Esophagus squamous epithelium (tissue), 5 donors: ENCODE measurements around the gene TRABD2B. TPM values are rescaled to one million over a fixed set of nuclear protein-coding genes. Genes with fewer than 3 reads are reported as not detected.

Source experiments
- DNase-seq: peaks from one replicate; lab custom pipeline; 2025; lab: John Stamatoyannopoulos, UW
- H3K27ac ChIP-seq, 4 donors: fragments of 200-600 bp; sonication (generic); one replicate each; pipeline ENCODE4 v1.5.1; 2016 to 2019; ENCODE audit warnings: mild to moderate bottlenecking in 1 of 4
- H3K27me3 ChIP-seq, 4 donors: fragments of 200-600 bp; sonication (generic); 1 replicate in 3 of 4; 2 replicates in 1 of 4; pipeline versions ENCODE4 v1.5.1 to v1.6.0; 2017 to 2021; ENCODE audit warnings: antibody characterized with exemption in 1 of 4
- H3K36me3 ChIP-seq, 3 donors: fragments of 200-600 bp; sonication (generic); one replicate each; pipeline ENCODE4 v1.5.1; 2016 to 2019
- H3K4me1 ChIP-seq, 3 donors: fragments of 200-600 bp; sonication (generic); one replicate each; pipeline ENCODE4 v1.5.1; 2017 to 2019
- H3K4me3 ChIP-seq, 4 donors: fragments of 200-600 bp; sonication (generic); 1 replicate in 3 of 4; 2 replicates in 1 of 4; pipeline ENCODE4 v1.5.1; 2016 to 2019; ENCODE audit warnings: mild to moderate bottlenecking in 2 of 4, moderate library complexity in 1 of 4
- H3K9me3 ChIP-seq, 3 donors: fragments of 200-600 bp; sonication (generic); one replicate each; pipeline ENCODE4 v1.5.1; 2016 to 2019
- POLR2A ChIP-seq, 4 donors: fragments of 450-650 bp; IDR thresholded peaks; one replicate each; pipeline ENCODE4 v1.6.1; 2017; ENCODE audit warnings: antibody characterized with exemption in 4 of 4, mild to moderate bottlenecking in 4 of 4, moderate library complexity in 3 of 4
- WGBS, 2 donors: methylation state at CpG; one replicate each; pipeline ENCODE4 v1.1.5; 2018; 5-methylcytosine and 5-hydroxymethylcytosine counted together
- intact Hi-C: fragments of 100-400 bp; cut with DNase I; formaldehyde crosslinking; loops from one replicate; pipeline ENCODE4 v1.15.0; 2022
- total RNA-seq, 4 donors: library from RNA; depleted of rRNA; stranded (reverse); fragments of >200 nt; gene quantifications; one replicate each; pipeline ENCODE4 v1.1.0, GENCODE V29; 2016
- TF ChIP-seq, protein P1 (sequence below), 6 experiments: fragments of 450-650 bp in 4 of 6; fragments of 200-600 bp in 2 of 6; sonication (generic) in 2 of 6; IDR thresholded peaks; one replicate each; pipeline ENCODE4 v1.5.1; 2016 to 2019; ENCODE audit warnings: antibody characterized with exemption in 6 of 6, mild to moderate bottlenecking in 4 of 6, moderate library complexity in 4 of 6
- donor health status: DM: yes; HTN: yes; CAD: no.

Gene TRABD2B
- total RNA-seq, 4 donors from 2014 or later, result 0.26 to 1.7 (median 0.50) TPM

DNA sequence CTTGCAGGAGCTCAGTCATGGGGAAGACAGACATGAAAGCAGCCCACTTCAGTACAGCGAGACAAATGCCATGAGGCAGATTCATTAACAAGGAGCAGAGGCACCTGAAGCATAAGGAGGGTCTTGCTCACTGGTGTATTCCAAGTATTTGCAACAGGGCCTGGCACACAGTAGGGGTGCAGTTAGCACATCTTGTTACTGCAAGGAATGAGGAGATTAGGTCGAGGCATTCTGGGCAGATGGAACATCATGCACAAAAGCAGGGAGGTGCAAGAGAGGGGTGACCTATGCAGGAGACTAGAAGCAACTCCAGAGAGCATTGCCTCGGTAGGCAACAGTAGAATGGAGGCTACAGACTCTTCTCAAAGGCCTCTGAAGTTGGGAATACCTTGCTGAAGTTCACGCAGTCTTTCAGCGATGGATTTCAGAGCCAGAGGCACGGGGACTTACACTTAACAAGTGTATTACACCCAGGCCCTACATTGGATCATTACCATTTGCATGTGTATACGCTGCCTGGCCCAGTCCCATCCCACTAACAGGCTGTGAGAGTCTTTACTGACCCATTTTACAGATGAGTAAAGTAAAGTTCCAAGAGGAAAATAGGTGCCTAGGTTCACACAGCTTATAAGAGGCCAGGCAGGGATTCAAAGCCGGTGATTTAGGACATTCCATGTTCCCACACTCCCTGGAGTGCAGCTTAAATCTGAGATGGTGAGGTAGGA lies 82.1 kb downstream of the TRABD2B start:
- Histone ChIP-seq H3K36me3 (no peaks in the 10 kb centered on the region), H3K4me3 (no peak overlapping the region), H3K27me3 (peaks cover 0 to 20% (median 0%) of the 10 kb centered on the region in 4 donors), H3K27ac (no peak overlapping the region), H3K4me1 (peaks cover 4 to 34% (median 9%) of the 10 kb centered on the region in 3 donors), H3K9me3 (no peaks in the 10 kb centered on the region)
- WGBS, 2 donors, result 84 to 90% methylated on average over 7 to 8 of the region's 8 CpGs
- DNase-seq, result no peak
- intact Hi-C loops, result no loop called here
- no peak for TF ChIP-seq POLR2A (IDR thresholded peaks at IDR 0.05)
- TF ChIP-seq, protein P1, sequence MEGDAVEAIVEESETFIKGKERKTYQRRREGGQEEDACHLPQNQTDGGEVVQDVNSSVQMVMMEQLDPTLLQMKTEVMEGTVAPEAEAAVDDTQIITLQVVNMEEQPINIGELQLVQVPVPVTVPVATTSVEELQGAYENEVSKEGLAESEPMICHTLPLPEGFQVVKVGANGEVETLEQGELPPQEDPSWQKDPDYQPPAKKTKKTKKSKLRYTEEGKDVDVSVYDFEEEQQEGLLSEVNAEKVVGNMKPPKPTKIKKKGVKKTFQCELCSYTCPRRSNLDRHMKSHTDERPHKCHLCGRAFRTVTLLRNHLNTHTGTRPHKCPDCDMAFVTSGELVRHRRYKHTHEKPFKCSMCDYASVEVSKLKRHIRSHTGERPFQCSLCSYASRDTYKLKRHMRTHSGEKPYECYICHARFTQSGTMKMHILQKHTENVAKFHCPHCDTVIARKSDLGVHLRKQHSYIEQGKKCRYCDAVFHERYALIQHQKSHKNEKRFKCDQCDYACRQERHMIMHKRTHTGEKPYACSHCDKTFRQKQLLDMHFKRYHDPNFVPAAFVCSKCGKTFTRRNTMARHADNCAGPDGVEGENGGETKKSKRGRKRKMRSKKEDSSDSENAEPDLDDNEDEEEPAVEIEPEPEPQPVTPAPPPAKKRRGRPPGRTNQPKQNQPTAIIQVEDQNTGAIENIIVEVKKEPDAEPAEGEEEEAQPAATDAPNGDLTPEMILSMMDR (IDR thresholded peaks at IDR 0.05), result no peak

DNA sequence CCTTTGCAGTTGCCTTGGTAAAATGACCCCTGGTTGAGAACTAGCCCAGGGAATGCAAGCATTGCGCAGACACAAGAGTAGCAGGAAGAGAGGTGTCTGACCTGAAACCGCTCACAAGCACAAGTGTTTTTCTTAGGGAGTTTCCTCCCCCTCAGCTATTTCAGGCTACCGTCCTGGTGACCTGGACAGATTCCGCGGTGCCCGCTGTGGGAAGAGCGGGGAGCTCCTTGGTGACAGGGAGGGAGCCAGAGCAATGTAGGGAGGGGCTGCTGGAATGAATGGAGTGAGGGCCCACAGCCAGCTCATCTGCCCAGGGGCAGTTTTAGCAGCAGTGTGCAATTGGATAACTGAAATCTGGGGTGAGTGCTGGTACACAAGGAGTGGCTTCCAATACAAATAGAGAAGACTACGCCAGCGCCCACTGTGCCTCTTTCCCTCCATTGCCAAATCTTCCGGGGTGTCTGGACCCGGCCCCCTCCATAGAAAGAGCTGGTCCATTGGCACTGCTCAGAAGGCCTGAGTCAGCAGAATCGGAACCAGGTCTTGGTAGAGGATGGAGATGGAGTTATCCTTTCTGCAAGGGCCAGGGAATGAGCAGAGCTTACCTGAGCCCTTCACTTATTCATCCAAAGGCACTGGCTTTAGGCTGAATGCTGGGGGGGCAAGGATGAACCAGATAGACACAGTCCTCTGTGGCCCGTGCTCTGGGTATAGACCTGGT lies 82.8 kb downstream of the TRABD2B start:
- Histone ChIP-seq H3K27me3 (peaks cover 0 to 19% (median 0%) of the 10 kb centered on the region in 4 donors), H3K4me3 (no peak overlapping the region), H3K4me1 (peaks cover 4 to 32% (median 9%) of the 10 kb centered on the region in 3 donors), H3K9me3 (no peaks in the 10 kb centered on the region), H3K36me3 (no peaks in the 10 kb centered on the region), H3K27ac (no peak overlapping the region)
- TF ChIP-seq, protein P1 (IDR thresholded peaks at IDR 0.05), result no peak
- TF ChIP-seq POLR2A (IDR thresholded peaks at IDR 0.05), result no peak
- no peak for DNase-seq
- intact Hi-C loops, result no loop called here
- 54 to 64% methylated on average over 8 to 12 of the region's 13 CpGs for WGBS, 2 donors

DNA sequence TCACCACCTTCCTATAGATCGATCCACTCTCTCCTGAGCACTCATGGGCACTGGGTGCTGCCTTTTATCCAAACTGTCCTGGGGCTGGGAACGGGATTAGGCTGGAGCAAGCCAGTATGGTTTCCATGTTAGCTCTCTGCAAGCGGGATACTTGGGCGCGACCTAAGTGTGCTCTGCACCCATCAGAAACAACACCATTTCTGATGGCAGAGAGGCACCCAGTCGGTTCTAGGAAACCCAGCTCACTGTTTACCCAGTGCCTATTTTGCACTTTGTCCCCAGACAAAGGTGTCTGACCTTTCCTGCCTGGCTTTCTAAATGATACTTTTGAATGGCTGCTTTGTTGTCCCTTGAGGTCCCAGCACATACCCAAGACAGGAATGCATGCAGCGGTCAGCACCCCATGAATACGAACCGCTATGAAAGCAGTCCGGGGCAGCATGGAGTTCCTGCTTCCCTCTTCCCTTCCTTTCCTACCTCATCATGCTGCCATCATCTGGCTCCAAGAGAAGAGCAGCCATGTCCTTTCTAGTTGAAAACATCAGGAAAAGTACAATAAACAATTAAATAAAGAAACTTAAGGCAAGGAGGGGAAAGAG lies 83.9 kb downstream of the TRABD2B start:
- WGBS, 2 donors, result 96 to 100% methylated on average over 5 to 9 of the region's 10 CpGs
- H3K9me3 ChIP-seq, result no peaks in the 10 kb centered on the region
- peaks cover 4 to 24% (median 7%) of the 10 kb centered on the region in 3 donors for H3K4me1 ChIP-seq
- no peak for TF ChIP-seq POLR2A (IDR thresholded peaks at IDR 0.05)
- TF ChIP-seq, protein P1 (IDR thresholded peaks at IDR 0.05), result no peak
- no peaks in the 10 kb centered on the region for H3K36me3 ChIP-seq
- intact Hi-C loops, result no loop called here
- no peak overlapping the region for H3K27ac ChIP-seq
- peaks cover 0 to 24% (median 0%) of the 10 kb centered on the region in 4 donors for H3K27me3 ChIP-seq
- H3K4me3 ChIP-seq, result no peak overlapping the region
- DNase-seq, result no peak

DNA sequence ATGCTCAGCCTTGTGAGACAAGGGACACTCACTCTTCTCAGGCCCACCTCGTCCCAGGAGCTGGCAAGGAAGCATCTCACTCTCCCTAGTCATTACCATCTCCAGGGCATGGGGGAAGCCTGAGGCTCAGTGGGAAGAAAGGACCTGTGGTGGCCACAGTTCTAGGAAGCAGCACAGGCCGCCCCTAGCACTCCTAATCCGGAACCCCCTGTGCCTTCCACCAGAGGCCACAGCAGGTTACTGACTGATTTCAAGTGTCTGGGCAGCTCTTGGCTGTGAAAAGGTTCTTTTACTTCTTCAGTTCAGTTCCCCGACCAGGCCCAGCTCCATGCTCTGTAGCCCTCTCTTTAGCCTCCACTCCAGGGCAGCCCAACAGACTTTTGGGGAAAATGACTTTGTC lies 84.4 kb downstream of the TRABD2B start:
- intact Hi-C loops, result no loop called here
- no peak for TF ChIP-seq POLR2A (IDR thresholded peaks at IDR 0.05)
- TF ChIP-seq, protein P1 (IDR thresholded peaks at IDR 0.05), result no peak
- no peak overlapping the region for H3K27ac ChIP-seq
- H3K4me1 ChIP-seq, result peaks cover 0 to 18% (median 1%) of the 10 kb centered on the region in 3 donors
- no peaks in the 10 kb centered on the region for H3K9me3 ChIP-seq
- H3K27me3 ChIP-seq, result peaks cover 0 to 25% (median 0%) of the 10 kb centered on the region in 4 donors
- H3K4me3 ChIP-seq, result no peak overlapping the region
- DNase-seq, result no peak
- 50 to 83% methylated on average over 1 to 2 of the region's 4 CpGs for WGBS, 2 donors
- no peaks in the 10 kb centered on the region for H3K36me3 ChIP-seq
